GM23248 (cell line): Measurements from ENCODE around the gene GFOD1. TPM values are rescaled to one million over a fixed set of nuclear protein-coding genes. Genes with fewer than 3 reads are reported as not detected.

Source experiments
- DNase-seq: peaks from one replicate; pipeline ENCODE4 v3.0.0-alpha.2; 2015
- H2AFZ ChIP-seq: fragments of 200-600 bp; sonication (generic); 2 replicates; pipeline ENCODE4 v1.6.1; 2016; ENCODE audit warnings: antibody characterized with exemption
- H3F3A ChIP-seq: fragments of 200-600 bp; sonication (generic); 2 replicates; pipeline ENCODE4 v1.6.1; 2016; ENCODE audit warnings: mild to moderate bottlenecking, antibody characterized with exemption, mixed run types; ENCODE audit not compliant: insufficient read depth
- H3K27ac ChIP-seq: fragments of 200-600 bp; sonication (generic); 2 replicates; pipeline ENCODE4 v1.5.1; 2016; ENCODE audit warnings: mild to moderate bottlenecking
- H3K27me3 ChIP-seq: fragments of 200-600 bp; sonication (generic); replicated peaks from 2 replicates; pipeline ENCODE4 v1.6.1; 2016; ENCODE audit warnings: mild to moderate bottlenecking; ENCODE audit not compliant: insufficient read depth
- H3K36me3 ChIP-seq: fragments of 200-600 bp; sonication (generic); 2 replicates; pipeline ENCODE4 v1.6.1; 2016; ENCODE audit warnings: low read depth, mild to moderate bottlenecking
- H3K4me1 ChIP-seq: fragments of 200-600 bp; sonication (generic); 2 replicates; pipeline ENCODE4 v1.6.1; 2016; ENCODE audit warnings: mild to moderate bottlenecking; ENCODE audit not compliant: insufficient read depth
- H3K4me2 ChIP-seq: fragments of 200-600 bp; sonication (generic); one replicate; pipeline ENCODE4 v1.6.1; 2016; ENCODE audit warnings: mild to moderate bottlenecking; ENCODE audit not compliant: unreplicated experiment
- H3K4me3 ChIP-seq: fragments of 200-600 bp; sonication (generic); 2 replicates; pipeline ENCODE4 v1.5.1; 2016; ENCODE audit warnings: mild to moderate bottlenecking
- H3K79me2 ChIP-seq: fragments of 200-600 bp; sonication (generic); 2 replicates; pipeline ENCODE4 v1.6.1; 2016; ENCODE audit warnings: mild to moderate bottlenecking; ENCODE audit not compliant: insufficient read depth
- H3K9ac ChIP-seq: fragments of 200-600 bp; sonication (generic); 2 replicates; pipeline ENCODE4 v1.6.1; 2016; ENCODE audit warnings: mild to moderate bottlenecking
- H3K9me2 ChIP-seq: fragments of 200-600 bp; sonication (generic); 2 replicates; pipeline ENCODE4 v1.6.1; 2016; ENCODE audit warnings: mixed run types, mild to moderate bottlenecking, moderate library complexity; ENCODE audit not compliant: insufficient read depth
- H3K9me3 ChIP-seq: fragments of 200-600 bp; sonication (generic); one replicate; pipeline ENCODE4 v1.6.1; 2017; ENCODE audit warnings: low read depth
- H4K20me1 ChIP-seq: fragments of 200-600 bp; sonication (generic); 2 replicates; pipeline ENCODE4 v1.6.0; 2016; ENCODE audit not compliant: insufficient read depth
- EZH2 ChIP-seq: fragments of 200-600 bp; sonication (generic); IDR thresholded peaks from 2 replicates; pipeline ENCODE4 v1.6.1; 2018; ENCODE audit warnings: antibody characterized with exemption, mild to moderate bottlenecking; ENCODE audit not compliant: insufficient read depth, poor library complexity, severe bottlenecking
- EZH2phosphoT487 ChIP-seq: fragments of 200-600 bp; sonication (generic); IDR thresholded peaks from 2 replicates; pipeline ENCODE4 v1.6.1; 2018; ENCODE audit warnings: antibody characterized with exemption, moderate library complexity, mild to moderate bottlenecking, low read depth; ENCODE audit not compliant: insufficient read depth
- WGBS, 2 experiments: methylation state at CpG; one replicate each; pipeline ENCODE4 v1.1.6; 2015 to 2017; ENCODE audit warnings: low lambda C conversion rate in 2 of 2, low coverage in 1 of 2; ENCODE audit errors: missing lambda C conversion rate in 2 of 2; 5-methylcytosine and 5-hydroxymethylcytosine counted together
- in situ Hi-C: fragments of 300-500 bp; cut with MboI; formaldehyde crosslinking; loops from 2 replicates; pipeline ENCODE4 v1.15.0; 2020
- polyA plus RNA-seq: library from polyadenylated mRNA; unstranded; fragments of >200 nt; fragmentation: Nextera tagmentation; extraction: Ambion mirVana; gene quantifications from 2 replicates; pipeline ENCODE4 v1.2.1, GENCODE V29; 2016
- total RNA-seq: library from RNA; depleted of rRNA; stranded (reverse); fragments of >200 nt; shearing (Covaris generic); gene quantifications from 2 replicates; pipeline ENCODE4 v1.2.3, GENCODE V29; 2014

The GFOD1 gene
- total and polyA plus RNA-seq, 2 experiments from 2014 or later = 0.84 to 0.97 TPM

GRCh38 chr6:13357551-13358075 lies 129.8 kb downstream of the GFOD1 start:
- Histone ChIP-seq H3K9me3 (no peaks in the 10 kb centered on the region), H3K4me1 (peaks cover 40% of the 10 kb centered on the region), H3K79me2 (no peaks in the 10 kb centered on the region), H3K27ac (no peak overlapping the region), H2AFZ (no peak overlapping the region), H4K20me1 (no peaks in the 10 kb centered on the region), H3F3A (peaks cover 28% of the 10 kb centered on the region), H3K27me3 (no peaks in the 10 kb centered on the region), H3K9me2 (no peaks in the 10 kb centered on the region), H3K4me3 (no peak overlapping the region), H3K9ac (no peak overlapping the region), H3K36me3 (no peaks in the 10 kb centered on the region), H3K4me2 (no peak overlapping the region)
- TF ChIP-seq EZH2 = no peak
- TF ChIP-seq EZH2phosphoT487 = no peak
- in situ Hi-C loops = no loop called here
- 50 to 62% methylated on average over 14 of the region's 14 CpGs for WGBS, 2 experiments
- DNase-seq = peak; percentile 65

GRCh38 chr6:13355999-13356785 lies 131.2 kb downstream of the GFOD1 start:
- Histone ChIP-seq H3K4me1 (peaks cover 40% of the 10 kb centered on the region), H2AFZ (no peak overlapping the region), H3K4me2 (peak overlapping the region; percentile 45), H4K20me1 (no peaks in the 10 kb centered on the region), H3K79me2 (no peaks in the 10 kb centered on the region), H3K9ac (no peak overlapping the region), H3K27me3 (no peaks in the 10 kb centered on the region), H3K4me3 (no peak overlapping the region), H3K9me3 (no peaks in the 10 kb centered on the region), H3K9me2 (no peaks in the 10 kb centered on the region), H3K27ac (peak overlapping the region; percentile 59), H3F3A (peaks cover 28% of the 10 kb centered on the region), H3K36me3 (no peaks in the 10 kb centered on the region)
- DNase-seq = no peak
- in situ Hi-C loops = no loop called here
- no peak for TF ChIP-seq EZH2phosphoT487
- TF ChIP-seq EZH2 = no peak
- WGBS, 2 experiments = 96% methylated on average over 6 of the region's 6 CpGs

- 0 out of 2 replicates have a peak overlapping the region, but pooled peaks have one; percentile 12 for H3K4me3 ChIP-seq
- TF ChIP-seq EZH2phosphoT487 (peak; percentile 90), EZH2 (no peak)
- no peaks in the 10 kb centered on the region for H4K20me1 ChIP-seq
- H3K36me3 ChIP-seq = no peaks in the 10 kb centered on the region
- H3F3A ChIP-seq = peaks cover 28% of the 10 kb centered on the region
- no peak overlapping the region for H2AFZ ChIP-seq
- H3K9ac ChIP-seq = no peak overlapping the region; the same call in 1 of the 2 replicates
- in situ Hi-C loops = no loop called here
- 48 to 50% methylated on average over 7 of the region's 7 CpGs for WGBS, 2 experiments
- peaks cover 40% of the 10 kb centered on the region for H3K4me1 ChIP-seq
- H3K27ac ChIP-seq = peak overlapping the region; percentile 65
- H3K4me2 ChIP-seq = peak overlapping the region; percentile 76
- DNase-seq = peak; percentile 96
- no peaks in the 10 kb centered on the region for H3K9me3 ChIP-seq
- no peaks in the 10 kb centered on the region for H3K9me2 ChIP-seq
- no peaks in the 10 kb centered on the region for H3K27me3 ChIP-seq
- no peaks in the 10 kb centered on the region for H3K79me2 ChIP-seq
Observed at GRCh38 chr6:13355043-13355945, 132.1 kb downstream of the GFOD1 start.

- Histone ChIP-seq H3K27me3 (no peaks in the 10 kb centered on the region), H3K27ac (peak overlapping the region; percentile 65), H3K9ac (no peak overlapping the region; the same call in 1 of the 2 replicates), H3K4me3 (no peak overlapping the region), H4K20me1 (no peaks in the 10 kb centered on the region), H3F3A (peaks cover 28% of the 10 kb centered on the region), H3K4me1 (peaks cover 40% of the 10 kb centered on the region), H3K79me2 (no peaks in the 10 kb centered on the region), H3K9me3 (no peaks in the 10 kb centered on the region), H2AFZ (no peak overlapping the region), H3K36me3 (no peaks in the 10 kb centered on the region), H3K4me2 (peak overlapping the region; percentile 76), H3K9me2 (no peaks in the 10 kb centered on the region)
- peak; percentile 83 for DNase-seq
- WGBS, 2 experiments = 78 to 82% methylated on average over 13 of the region's 13 CpGs
- TF ChIP-seq EZH2 (no peak), EZH2phosphoT487 (no peak)
- in situ Hi-C loops = no loop called here
Observed at GRCh38 chr6:13354331-13355042, 132.9 kb downstream of the GFOD1 start.
